PC-3 (cell line): ENCODE measurements around the gene TARBP1.
"Not testable (repeated sequence)": the region's sequence is repeated elsewhere in the genome, so short reads cannot be mapped to it uniquely, and the experiment has no call there.

Experiments
- CTCF ChIP-seq: fragments of 300-600 bp; sonication (generic); conservative IDR thresholded peaks from 2 replicates; pipeline ENCODE4 v1.5.1; 2017; ENCODE audit warnings: antibody characterized with exemption, low read depth, mild to moderate bottlenecking, low read length
- EZH2 ChIP-seq: fragments of 300-600 bp; sonication (generic); IDR thresholded peaks from one replicate; pipeline ENCODE4 v1.6.1; 2017; ENCODE audit warnings: antibody characterized with exemption, mild to moderate bottlenecking, low read length; ENCODE audit not compliant: unreplicated experiment
- EZH2phosphoT487 ChIP-seq: fragments of 300-600 bp; sonication (generic); IDR thresholded peaks from 2 replicates; pipeline ENCODE4 v1.6.1; 2018; ENCODE audit warnings: mild to moderate bottlenecking, antibody characterized with exemption, low read length, borderline replicate concordance

- TF ChIP-seq EZH2, CTCF, EZH2phosphoT487: not testable (repeated sequence)
Measured at GRCh38 chr1:234518086-234518485, 39.1 kb upstream of the TARBP1 start.
